Activated naive CD4-positive, alpha-beta T cell (primary cell): ENCODE measurements around the gene DOCK4.
"Not testable (repeated sequence)": the region's sequence is repeated elsewhere in the genome, so short reads cannot be mapped to it uniquely, and the experiment has no call there.

Experiments
- DNase-seq, 4 experiments: peaks; one replicate each; lab custom pipeline; 2025; lab: John Stamatoyannopoulos, UW

Gene DOCK4

GRCh38 chr7:112132051-112132694 lies 74.0 kb downstream of the DOCK4 start:
- no peak for DNase-seq

GRCh38 chr7:112130729-112131410 lies 75.3 kb downstream of the DOCK4 start:
- no peak for DNase-seq

DNA sequence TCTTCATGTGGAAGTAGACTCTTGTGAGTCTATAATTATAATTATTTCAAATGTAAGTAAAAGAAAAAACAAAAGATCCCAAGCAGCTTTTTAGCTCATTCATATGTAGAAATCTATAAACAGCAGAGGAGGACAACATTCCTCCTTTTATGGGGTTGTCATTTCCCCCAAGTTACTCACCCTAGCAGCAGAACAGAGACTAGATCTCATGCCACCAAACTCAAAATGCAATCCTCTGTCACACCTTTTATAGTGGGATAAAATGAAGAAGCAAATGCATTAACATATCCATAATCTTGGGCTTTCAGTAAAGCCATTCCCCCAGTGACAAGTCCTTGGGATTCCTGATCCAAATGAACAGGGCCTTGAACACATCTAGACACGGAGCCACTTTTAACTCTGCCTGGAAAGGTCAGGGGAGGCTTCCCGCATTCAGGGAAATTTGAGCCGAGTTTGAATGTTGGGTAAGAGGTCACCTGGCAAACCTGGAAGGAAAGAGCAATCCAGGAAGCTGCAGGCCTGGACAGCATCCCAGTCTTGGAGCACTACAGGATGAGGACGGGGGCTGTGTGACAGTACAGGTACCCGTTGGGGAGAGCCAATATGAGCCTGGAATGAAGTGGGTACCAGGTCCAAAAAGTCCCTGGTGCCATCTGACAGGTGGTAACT lies 76.4 kb downstream of the DOCK4 start:
- no peak for DNase-seq

GRCh38 chr7:112128461-112129425 lies 77.5 kb downstream of the DOCK4 start:
- not testable (repeated sequence) for DNase-seq

DNA sequence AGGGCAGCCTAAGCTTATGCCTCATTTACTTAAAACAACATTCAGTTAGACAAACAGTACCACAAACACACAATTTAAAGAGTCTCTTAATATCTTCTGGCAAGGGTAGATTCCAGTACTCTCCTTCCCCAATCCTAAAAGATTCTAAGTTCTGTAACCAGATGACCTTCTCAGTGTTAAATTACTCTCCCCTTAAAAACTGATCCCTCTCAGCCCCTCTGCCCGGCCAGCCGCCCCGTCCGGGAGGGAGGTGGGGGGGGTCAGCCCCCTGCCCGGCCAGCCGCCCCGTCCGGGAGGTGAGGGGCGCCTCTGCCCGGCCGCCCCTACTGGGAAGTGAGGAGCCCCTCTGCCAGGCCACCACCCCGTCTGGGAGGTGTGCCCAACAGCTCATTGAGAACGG lies 78.2 kb downstream of the DOCK4 start:
- not testable (repeated sequence) for DNase-seq

- DNase-seq: no peak
These were observed 80.9 kb downstream of the DOCK4 start for GRCh38 chr7:112125250-112125649.

DNA sequence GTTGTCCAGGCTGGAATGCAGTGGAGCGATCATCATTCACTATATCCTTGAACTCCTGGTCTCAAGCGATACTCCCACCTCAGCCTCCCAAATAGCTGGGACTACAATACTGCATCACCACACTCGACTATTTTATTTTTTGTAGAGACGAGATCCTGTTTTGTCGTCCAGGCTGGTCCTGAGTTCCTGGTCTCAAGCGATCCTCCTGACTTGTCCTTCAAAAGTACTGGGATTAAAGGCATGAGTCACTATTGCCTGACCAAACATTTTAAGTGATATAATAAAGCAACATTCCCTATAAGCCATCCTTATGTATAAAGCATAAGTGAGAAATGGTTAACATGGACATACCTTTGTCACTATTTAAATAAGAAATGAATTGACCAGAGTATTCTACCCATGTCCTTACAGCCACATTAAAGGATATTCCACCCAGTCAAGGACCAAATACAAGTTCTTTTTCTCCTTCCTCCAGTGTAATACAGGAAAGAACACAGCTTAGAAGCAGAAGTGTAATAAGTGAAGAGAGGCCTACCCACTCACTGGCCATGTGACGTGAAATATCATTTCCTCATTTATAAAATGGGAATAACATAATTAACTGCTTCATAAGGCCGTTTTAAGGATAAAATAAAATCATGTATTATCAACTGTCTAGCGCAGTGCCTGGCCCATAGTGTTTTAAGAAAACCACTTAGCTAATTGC lies 82.0 kb downstream of the DOCK4 start:
- DNase-seq: no peak

DNA sequence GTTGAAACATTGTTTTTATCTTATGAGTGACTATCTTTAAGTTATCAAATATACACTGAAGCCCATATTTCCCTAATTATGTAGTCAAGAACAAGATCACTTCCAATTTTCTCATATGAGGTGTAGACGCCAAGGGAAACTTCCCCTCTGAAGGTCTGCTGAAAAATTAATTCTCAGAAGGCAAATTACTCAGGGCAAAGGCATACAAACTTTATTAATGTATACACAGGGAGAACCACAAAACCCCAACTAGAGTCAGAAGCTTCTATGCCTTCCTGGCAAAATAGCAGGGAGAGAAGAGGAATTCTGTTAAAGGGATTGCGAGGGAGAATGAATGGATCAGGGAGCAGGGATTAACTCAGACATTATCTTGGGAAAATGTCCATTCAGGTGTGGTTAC lies 83.4 kb downstream of the DOCK4 start:
- DNase-seq: no peak

DNA sequence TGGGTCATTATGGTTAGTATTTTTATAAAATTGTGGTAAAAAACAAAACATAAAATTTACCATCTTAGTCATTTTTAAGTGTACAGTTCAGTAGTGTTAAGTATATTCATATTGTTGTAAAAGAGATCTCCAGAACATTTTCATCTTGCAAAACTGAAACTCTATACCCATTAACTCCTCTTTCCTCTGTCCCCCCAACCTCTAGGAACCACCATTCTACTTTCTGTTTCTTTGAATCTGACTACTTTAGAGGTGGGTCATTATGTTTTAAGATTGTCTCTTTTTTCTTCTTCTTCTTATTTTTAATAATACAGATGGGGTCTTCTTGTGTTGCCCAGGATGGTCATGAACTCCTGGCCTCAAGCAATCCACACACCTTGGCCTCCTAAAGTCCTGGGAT lies 84.1 kb downstream of the DOCK4 start:
- DNase-seq: no peak

GRCh38 chr7:112121318-112121717 lies 84.9 kb downstream of the DOCK4 start:
- DNase-seq: no peak

DNA sequence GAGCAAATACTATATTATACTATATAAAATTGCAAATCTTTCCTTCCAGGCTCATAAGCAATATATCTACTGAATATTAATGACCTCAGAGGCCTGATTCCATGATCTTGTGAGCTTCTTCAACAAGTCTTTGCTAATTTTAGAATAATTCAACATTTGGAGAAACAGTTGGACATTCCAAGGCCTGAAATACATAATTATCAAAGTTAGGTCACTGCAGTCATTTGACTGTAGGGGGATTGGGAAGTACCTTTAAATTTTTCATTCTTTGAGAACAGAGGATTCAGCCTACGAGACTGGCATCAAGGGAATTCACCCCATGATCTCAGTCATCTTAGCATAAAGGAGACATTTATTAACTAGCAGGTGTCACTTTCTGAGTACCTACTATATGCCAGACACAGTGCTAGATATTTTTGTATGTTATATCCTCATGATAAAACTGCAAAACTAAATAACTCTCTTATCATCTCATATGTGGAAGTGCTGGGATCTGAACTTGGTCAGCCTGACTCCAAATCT lies 85.4 kb downstream of the DOCK4 start:
- DNase-seq: no peak

- DNase-seq: no peak
These were observed 87.3 kb downstream of the DOCK4 start for GRCh38 chr7:112118581-112119566.

DNA sequence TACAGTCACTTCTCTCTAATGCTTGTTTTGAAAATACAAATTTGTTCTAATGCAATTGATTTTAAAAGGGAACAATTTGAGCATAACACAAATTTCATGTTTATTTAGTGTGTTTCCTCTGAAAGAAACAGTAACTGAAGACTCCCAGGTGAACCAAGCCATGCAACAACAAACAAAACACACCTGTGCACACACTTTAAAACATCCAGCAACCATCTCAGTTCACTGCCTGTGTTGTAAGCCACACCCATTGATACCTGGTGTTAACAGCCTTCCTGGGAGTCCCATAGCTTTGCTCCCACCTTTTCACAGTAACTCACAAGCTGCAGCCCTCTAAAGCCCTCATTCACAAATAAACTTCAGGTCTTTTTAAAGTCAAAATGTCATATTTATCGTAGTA lies 89.3 kb downstream of the DOCK4 start:
- DNase-seq: no peak

- DNase-seq: no peak
These were observed 89.8 kb downstream of the DOCK4 start for GRCh38 chr7:112116358-112116757.

GRCh38 chr7:112115880-112116279 lies 90.3 kb downstream of the DOCK4 start:
- no peak for DNase-seq

DNA sequence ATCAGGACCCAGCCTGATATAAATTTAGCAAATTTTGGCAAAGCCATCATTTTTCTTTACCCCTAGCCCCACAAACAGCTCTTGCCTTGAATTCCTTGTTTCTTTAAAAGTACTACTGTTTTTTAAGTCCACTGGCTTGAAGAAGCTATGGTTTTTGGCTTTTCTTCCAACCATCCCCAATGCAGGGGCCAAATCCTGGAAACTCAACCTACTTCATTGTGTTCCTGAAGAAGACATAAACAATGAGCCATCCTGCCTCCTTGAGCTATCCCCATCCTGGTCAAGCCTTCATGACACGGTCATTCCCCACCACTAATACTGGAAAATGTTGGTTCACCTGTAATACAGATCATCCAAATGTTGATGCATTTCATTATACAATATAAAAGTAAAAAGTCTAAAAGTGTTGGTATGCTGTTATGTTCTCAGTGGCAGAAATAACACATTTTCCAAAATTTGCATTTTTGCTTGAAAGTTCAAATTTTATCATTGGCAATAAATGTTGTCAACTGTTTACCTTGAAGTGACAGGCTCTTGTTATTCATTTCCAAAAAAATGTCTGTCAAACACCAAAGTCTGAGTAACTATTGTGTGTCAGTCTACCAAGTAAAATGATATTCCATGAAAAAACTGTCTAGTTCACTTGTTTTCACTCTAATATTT lies 92.2 kb downstream of the DOCK4 start:
- DNase-seq: no peak

DNA sequence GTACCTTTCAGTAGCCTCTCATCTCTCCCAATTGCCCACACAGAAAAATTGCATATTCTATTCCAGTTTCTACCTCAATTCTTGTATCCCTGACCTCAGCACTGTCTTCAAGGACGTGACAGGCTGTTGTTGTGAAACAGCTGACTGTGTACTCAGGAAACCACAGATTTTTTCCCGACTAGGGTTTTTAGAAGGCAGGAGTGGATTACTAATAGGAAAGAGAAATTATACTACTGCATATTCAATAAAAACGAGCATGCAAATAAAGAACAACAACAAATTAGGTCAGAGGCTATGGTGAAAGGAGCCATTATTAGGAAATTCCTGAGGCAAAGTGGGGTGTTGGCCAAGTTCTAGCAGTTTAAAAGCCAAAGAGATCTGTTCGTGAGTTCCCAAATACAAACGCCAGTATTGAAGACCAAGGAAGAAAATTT lies 93.4 kb downstream of the DOCK4 start:
- DNase-seq: no peak

DNA sequence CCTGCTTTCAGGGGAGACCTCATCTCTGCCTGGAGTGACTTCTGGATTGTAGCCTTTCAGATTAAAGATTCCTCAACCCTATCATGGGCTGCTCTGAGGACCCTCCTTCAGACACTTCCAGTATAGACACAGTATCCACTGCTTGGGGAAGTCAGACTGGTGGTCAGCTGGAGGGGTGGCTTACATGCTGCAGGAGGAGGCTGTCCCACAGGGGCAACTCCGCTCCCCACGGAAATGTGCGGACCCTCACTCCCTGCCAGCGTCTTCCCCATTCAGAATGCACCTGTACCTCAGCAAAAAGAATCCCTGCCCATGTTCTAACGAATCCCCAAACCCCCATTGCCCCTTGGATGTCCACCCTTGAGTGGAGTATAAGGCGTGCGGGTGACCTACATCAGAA lies 95.5 kb downstream of the DOCK4 start:
- DNase-seq: no peak

GRCh38 chr7:112110175-112110574 lies 96.0 kb downstream of the DOCK4 start:
- no peak for DNase-seq
